Smooth muscle cell (in vitro differentiated cells): ENCODE data around the gene ADARB1. TPM values are rescaled to one million over a fixed set of nuclear protein-coding genes. Genes with fewer than 3 reads are reported as not detected.

Experiments
- DNase-seq: peaks from one replicate; lab custom pipeline; 2025; ENCODE audit not compliant: unreplicated experiment; lab: John Stamatoyannopoulos, UW
- H2AFZ ChIP-seq: fragments of 200-600 bp; sonication (generic); 2 replicates; pipeline ENCODE4 v1.6.0; 2016; ENCODE audit warnings: antibody characterized with exemption, low read depth, mild to moderate bottlenecking
- H3F3A ChIP-seq: fragments of 200-600 bp; sonication (generic); 2 replicates; pipeline ENCODE4 v1.6.0; 2017; ENCODE audit warnings: antibody characterized with exemption, low read depth
- H3K27ac ChIP-seq: fragments of 200-600 bp; sonication (generic); 2 replicates; pipeline ENCODE4 v1.5.1; 2016; ENCODE audit warnings: low read depth, mild to moderate bottlenecking
- H3K27me3 ChIP-seq: fragments of 200-600 bp; sonication (generic); 2 replicates; pipeline ENCODE4 v1.6.1; 2016; ENCODE audit warnings: low read depth, mild to moderate bottlenecking
- H3K36me3 ChIP-seq: fragments of 200-600 bp; sonication (generic); 2 replicates; pipeline ENCODE4 v1.5.1; 2016; ENCODE audit warnings: low read depth
- H3K4me1 ChIP-seq: fragments of 200-600 bp; sonication (generic); 2 replicates; pipeline ENCODE4 v1.5.1; 2016; ENCODE audit warnings: low read depth
- H3K4me2 ChIP-seq: fragments of 200-600 bp; sonication (generic); 2 replicates; pipeline ENCODE4 v1.6.0; 2016; ENCODE audit warnings: mild to moderate bottlenecking
- H3K4me3 ChIP-seq: fragments of 200-600 bp; sonication (generic); 2 replicates; pipeline ENCODE4 v1.5.1; 2016; ENCODE audit warnings: mild to moderate bottlenecking
- H3K79me2 ChIP-seq: fragments of 200-600 bp; sonication (generic); 2 replicates; pipeline ENCODE4 v1.6.0; 2016; ENCODE audit warnings: low read depth, mild to moderate bottlenecking
- H3K9ac ChIP-seq: fragments of 200-600 bp; sonication (generic); 2 replicates; pipeline ENCODE4 v1.6.0; 2016; ENCODE audit warnings: low read depth
- H3K9me3 ChIP-seq: fragments of 200-600 bp; sonication (generic); replicated peaks from 2 replicates; pipeline ENCODE4 v1.5.1; 2016; ENCODE audit warnings: low read depth
- H4K20me1 ChIP-seq: fragments of 200-600 bp; sonication (generic); 2 replicates; pipeline ENCODE4 v1.6.0; 2016; ENCODE audit warnings: low read depth
- WGBS: methylation state at CpG from one replicate; pipeline ENCODE4 v1.1.7; 2016; ENCODE audit warnings: low lambda C conversion rate; 5-methylcytosine and 5-hydroxymethylcytosine counted together
- polyA plus RNA-seq: library from polyadenylated mRNA; unstranded; fragments of >200 nt; fragmentation: Nextera tagmentation; extraction: Ambion mirVana; gene quantifications from 2 replicates; pipeline ENCODE4 v1.2.1, GENCODE V29; 2016
- total RNA-seq: library from RNA; depleted of rRNA; stranded (reverse); fragments of >200 nt; gene quantifications from 2 replicates; pipeline ENCODE4 v1.2.3, GENCODE V29; 2014
- TF ChIP-seq, protein P1 (sequence below): fragments of 200-600 bp; sonication (generic); IDR thresholded peaks from 2 replicates; pipeline ENCODE4 v1.5.1; 2017; ENCODE audit warnings: borderline replicate concordance, mild to moderate bottlenecking, antibody characterized with exemption; ENCODE audit not compliant: insufficient read depth, poor library complexity, severe bottlenecking

The ADARB1 gene
- total and polyA plus RNA-seq, 2 experiments from 2014 or later: 25.6 to 28.9 TPM

- no peak overlapping the region for H3K27ac ChIP-seq
- 89% methylated on average over 8 of the region's 8 CpGs for WGBS
- H4K20me1 ChIP-seq: peaks cover 100% of the 10 kb centered on the region
- no peak overlapping the region for H2AFZ ChIP-seq
- TF ChIP-seq, protein P1, sequence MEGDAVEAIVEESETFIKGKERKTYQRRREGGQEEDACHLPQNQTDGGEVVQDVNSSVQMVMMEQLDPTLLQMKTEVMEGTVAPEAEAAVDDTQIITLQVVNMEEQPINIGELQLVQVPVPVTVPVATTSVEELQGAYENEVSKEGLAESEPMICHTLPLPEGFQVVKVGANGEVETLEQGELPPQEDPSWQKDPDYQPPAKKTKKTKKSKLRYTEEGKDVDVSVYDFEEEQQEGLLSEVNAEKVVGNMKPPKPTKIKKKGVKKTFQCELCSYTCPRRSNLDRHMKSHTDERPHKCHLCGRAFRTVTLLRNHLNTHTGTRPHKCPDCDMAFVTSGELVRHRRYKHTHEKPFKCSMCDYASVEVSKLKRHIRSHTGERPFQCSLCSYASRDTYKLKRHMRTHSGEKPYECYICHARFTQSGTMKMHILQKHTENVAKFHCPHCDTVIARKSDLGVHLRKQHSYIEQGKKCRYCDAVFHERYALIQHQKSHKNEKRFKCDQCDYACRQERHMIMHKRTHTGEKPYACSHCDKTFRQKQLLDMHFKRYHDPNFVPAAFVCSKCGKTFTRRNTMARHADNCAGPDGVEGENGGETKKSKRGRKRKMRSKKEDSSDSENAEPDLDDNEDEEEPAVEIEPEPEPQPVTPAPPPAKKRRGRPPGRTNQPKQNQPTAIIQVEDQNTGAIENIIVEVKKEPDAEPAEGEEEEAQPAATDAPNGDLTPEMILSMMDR: no peak
- no peaks in the 10 kb centered on the region for H3K9me3 ChIP-seq
- no peak overlapping the region for H3K4me2 ChIP-seq
- no peak for DNase-seq
- no peak overlapping the region for H3K4me3 ChIP-seq
- H3F3A ChIP-seq: no peaks in the 10 kb centered on the region
- H3K4me1 ChIP-seq: no peaks in the 10 kb centered on the region
- H3K27me3 ChIP-seq: no peaks in the 10 kb centered on the region
- H3K9ac ChIP-seq: no peak overlapping the region
- no peaks in the 10 kb centered on the region for H3K36me3 ChIP-seq
- peaks cover 100% of the 10 kb centered on the region for H3K79me2 ChIP-seq
Observed at GRCh38 chr21:45088729-45089128, 14.3 kb downstream of the ADARB1 start.

- WGBS: 97% methylated on average over 4 of the region's 4 CpGs
- Histone ChIP-seq H3F3A (no peaks in the 10 kb centered on the region), H3K4me3 (no peak overlapping the region), H3K4me1 (no peaks in the 10 kb centered on the region), H3K27me3 (no peaks in the 10 kb centered on the region), H3K9me3 (no peaks in the 10 kb centered on the region), H4K20me1 (peaks cover 100% of the 10 kb centered on the region), H3K9ac (no peak overlapping the region), H3K79me2 (peaks cover 100% of the 10 kb centered on the region), H2AFZ (no peak overlapping the region), H3K4me2 (no peak overlapping the region), H3K36me3 (no peaks in the 10 kb centered on the region), H3K27ac (no peak overlapping the region)
- TF ChIP-seq, protein P1: no peak
- no peak for DNase-seq
Observed at GRCh38 chr21:45089964-45090363, 15.6 kb downstream of the ADARB1 start.

GRCh38 chr21:45090966-45091365, 16.6 kb downstream of the ADARB1 start:
- H3K27me3 ChIP-seq: no peaks in the 10 kb centered on the region

More at GRCh38 chr21:45090966-45091365, 16.6 kb downstream of the ADARB1 start:
- no peak overlapping the region for H3K4me2 ChIP-seq
- H3K9ac ChIP-seq: no peak overlapping the region
- H3K9me3 ChIP-seq: no peaks in the 10 kb centered on the region
- H3K4me1 ChIP-seq: no peaks in the 10 kb centered on the region
- H4K20me1 ChIP-seq: peaks cover 100% of the 10 kb centered on the region
- H3K4me3 ChIP-seq: no peak overlapping the region
- no peak for DNase-seq
- H3K27ac ChIP-seq: no peak overlapping the region
- H3K79me2 ChIP-seq: peaks cover 96% of the 10 kb centered on the region
- H3F3A ChIP-seq: no peaks in the 10 kb centered on the region
- WGBS: 93% methylated on average over 4 of the region's 4 CpGs
- H3K36me3 ChIP-seq: no peaks in the 10 kb centered on the region
- TF ChIP-seq, protein P1: no peak
- H2AFZ ChIP-seq: no peak overlapping the region
